ENCODE measurements around the gene IL1RAPL2.

DNA sequence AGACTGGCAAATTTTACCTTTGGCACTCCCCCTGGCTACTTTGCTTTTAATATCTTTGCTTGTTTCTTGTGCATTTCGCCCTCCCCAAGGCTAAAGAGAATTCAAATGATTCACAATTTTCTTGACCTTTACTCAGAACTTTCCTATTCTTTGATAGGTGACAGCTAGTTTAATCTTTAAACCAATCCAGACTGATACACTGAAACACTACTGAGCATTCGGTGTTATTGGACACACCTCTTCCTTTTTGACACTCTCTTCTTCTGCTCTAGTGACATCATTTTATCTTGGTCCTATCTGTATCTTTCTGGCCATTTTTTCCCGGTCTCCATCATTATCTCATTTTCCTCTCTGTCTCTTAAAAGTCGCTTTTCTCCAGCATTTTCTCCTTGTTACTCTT is 103.1 kb downstream of the IL1RAPL2 start:
- TF ChIP-seq, protein P1, sequence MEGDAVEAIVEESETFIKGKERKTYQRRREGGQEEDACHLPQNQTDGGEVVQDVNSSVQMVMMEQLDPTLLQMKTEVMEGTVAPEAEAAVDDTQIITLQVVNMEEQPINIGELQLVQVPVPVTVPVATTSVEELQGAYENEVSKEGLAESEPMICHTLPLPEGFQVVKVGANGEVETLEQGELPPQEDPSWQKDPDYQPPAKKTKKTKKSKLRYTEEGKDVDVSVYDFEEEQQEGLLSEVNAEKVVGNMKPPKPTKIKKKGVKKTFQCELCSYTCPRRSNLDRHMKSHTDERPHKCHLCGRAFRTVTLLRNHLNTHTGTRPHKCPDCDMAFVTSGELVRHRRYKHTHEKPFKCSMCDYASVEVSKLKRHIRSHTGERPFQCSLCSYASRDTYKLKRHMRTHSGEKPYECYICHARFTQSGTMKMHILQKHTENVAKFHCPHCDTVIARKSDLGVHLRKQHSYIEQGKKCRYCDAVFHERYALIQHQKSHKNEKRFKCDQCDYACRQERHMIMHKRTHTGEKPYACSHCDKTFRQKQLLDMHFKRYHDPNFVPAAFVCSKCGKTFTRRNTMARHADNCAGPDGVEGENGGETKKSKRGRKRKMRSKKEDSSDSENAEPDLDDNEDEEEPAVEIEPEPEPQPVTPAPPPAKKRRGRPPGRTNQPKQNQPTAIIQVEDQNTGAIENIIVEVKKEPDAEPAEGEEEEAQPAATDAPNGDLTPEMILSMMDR (IDR thresholded peaks at IDR 0.05; ENCODE audit: low read depth, low read length): no peak
- TF ChIP-seq POLR2A (IDR thresholded peaks at IDR 0.05; ENCODE audit: extremely low read depth, insufficient read length): no peak

All from NB4 (cell line).